Measurements from ENCODE around the gene KIF26B.

Gene KIF26B

DNA sequence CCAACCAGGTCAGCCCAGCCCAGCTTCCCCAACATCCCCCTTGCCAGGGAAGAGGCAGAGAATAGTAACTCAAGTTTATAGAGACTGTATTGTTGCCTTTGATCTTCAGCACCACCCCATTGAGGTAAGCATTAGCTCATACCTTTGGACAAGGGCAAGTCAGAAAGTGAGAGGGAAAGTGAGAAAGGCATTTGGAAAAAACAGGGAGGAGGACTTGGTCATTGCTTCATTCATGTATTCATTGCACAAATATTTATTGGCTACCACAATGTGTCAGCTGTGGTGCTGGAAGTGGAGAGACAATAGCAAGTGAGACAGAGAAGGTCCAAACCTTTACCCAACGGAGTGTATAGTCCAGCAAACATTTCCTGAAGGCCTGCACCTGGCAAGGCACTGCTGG lies 561.2 kb downstream of the KIF26B start:
- peak; percentile 18; the same call in 2 of the 3 replicates for ATAC-seq
- TF ChIP-seq ARNTL (CRISPR knock-in tag; IDR thresholded peaks at IDR 0.05; ENCODE audit: borderline replicate concordance, low read depth) (no peak), ZNF8 (CRISPR knock-in tag; IDR thresholded peaks at IDR 0.05) (no peak), BACH2 (CRISPR knock-in tag; IDR thresholded peaks at IDR 0.05; ENCODE audit: borderline replicate concordance) (no peak), ZFP30 (CRISPR knock-in tag; IDR thresholded peaks at IDR 0.05) (no peak), ZNF565 (CRISPR knock-in tag; conservative IDR thresholded peaks at IDR 0.05; ENCODE audit: low read depth) (no peak), ZFP3 (CRISPR knock-in tag; IDR thresholded peaks at IDR 0.05) (no peak), ZC3H10 (CRISPR knock-in tag; IDR thresholded peaks at IDR 0.05) (no peak), TCF4 (CRISPR knock-in tag; IDR thresholded peaks at IDR 0.05; ENCODE audit: borderline replicate concordance) (no peak), ESRRG (CRISPR knock-in tag; IDR thresholded peaks at IDR 0.05) (no peak), CSDC2 (CRISPR knock-in tag; IDR thresholded peaks at IDR 0.05) (no peak), OSR1 (CRISPR knock-in tag; IDR thresholded peaks at IDR 0.05) (no peak)
- TF ChIP-seq, protein P1, sequence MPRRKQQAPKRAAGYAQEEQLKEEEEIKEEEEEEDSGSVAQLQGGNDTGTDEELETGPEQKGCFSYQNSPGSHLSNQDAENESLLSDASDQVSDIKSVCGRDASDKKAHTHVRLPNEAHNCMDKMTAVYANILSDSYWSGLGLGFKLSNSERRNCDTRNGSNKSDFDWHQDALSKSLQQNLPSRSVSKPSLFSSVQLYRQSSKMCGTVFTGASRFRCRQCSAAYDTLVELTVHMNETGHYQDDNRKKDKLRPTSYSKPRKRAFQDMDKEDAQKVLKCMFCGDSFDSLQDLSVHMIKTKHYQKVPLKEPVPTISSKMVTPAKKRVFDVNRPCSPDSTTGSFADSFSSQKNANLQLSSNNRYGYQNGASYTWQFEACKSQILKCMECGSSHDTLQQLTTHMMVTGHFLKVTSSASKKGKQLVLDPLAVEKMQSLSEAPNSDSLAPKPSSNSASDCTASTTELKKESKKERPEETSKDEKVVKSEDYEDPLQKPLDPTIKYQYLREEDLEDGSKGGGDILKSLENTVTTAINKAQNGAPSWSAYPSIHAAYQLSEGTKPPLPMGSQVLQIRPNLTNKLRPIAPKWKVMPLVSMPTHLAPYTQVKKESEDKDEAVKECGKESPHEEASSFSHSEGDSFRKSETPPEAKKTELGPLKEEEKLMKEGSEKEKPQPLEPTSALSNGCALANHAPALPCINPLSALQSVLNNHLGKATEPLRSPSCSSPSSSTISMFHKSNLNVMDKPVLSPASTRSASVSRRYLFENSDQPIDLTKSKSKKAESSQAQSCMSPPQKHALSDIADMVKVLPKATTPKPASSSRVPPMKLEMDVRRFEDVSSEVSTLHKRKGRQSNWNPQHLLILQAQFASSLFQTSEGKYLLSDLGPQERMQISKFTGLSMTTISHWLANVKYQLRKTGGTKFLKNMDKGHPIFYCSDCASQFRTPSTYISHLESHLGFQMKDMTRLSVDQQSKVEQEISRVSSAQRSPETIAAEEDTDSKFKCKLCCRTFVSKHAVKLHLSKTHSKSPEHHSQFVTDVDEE (CRISPR knock-in tag; IDR thresholded peaks at IDR 0.05): no peak
- TF ChIP-seq, protein P2, sequence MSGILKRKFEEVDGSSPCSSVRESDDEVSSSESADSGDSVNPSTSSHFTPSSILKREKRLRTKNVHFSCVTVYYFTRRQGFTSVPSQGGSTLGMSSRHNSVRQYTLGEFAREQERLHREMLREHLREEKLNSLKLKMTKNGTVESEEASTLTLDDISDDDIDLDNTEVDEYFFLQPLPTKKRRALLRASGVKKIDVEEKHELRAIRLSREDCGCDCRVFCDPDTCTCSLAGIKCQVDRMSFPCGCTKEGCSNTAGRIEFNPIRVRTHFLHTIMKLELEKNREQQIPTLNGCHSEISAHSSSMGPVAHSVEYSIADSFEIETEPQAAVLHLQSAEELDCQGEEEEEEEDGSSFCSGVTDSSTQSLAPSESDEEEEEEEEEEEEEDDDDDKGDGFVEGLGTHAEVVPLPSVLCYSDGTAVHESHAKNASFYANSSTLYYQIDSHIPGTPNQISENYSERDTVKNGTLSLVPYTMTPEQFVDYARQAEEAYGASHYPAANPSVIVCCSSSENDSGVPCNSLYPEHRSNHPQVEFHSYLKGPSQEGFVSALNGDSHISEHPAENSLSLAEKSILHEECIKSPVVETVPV (CRISPR knock-in tag; IDR thresholded peaks at IDR 0.05): no peak
- TF ChIP-seq, protein P3, sequence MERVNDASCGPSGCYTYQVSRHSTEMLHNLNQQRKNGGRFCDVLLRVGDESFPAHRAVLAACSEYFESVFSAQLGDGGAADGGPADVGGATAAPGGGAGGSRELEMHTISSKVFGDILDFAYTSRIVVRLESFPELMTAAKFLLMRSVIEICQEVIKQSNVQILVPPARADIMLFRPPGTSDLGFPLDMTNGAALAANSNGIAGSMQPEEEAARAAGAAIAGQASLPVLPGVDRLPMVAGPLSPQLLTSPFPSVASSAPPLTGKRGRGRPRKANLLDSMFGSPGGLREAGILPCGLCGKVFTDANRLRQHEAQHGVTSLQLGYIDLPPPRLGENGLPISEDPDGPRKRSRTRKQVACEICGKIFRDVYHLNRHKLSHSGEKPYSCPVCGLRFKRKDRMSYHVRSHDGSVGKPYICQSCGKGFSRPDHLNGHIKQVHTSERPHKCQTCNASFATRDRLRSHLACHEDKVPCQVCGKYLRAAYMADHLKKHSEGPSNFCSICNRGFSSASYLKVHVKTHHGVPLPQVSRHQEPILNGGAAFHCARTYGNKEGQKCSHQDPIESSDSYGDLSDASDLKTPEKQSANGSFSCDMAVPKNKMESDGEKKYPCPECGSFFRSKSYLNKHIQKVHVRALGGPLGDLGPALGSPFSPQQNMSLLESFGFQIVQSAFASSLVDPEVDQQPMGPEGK (CRISPR knock-in tag; IDR thresholded peaks at IDR 0.05; ENCODE audit: borderline replicate concordance): no peak
- TF ChIP-seq, protein P4, sequence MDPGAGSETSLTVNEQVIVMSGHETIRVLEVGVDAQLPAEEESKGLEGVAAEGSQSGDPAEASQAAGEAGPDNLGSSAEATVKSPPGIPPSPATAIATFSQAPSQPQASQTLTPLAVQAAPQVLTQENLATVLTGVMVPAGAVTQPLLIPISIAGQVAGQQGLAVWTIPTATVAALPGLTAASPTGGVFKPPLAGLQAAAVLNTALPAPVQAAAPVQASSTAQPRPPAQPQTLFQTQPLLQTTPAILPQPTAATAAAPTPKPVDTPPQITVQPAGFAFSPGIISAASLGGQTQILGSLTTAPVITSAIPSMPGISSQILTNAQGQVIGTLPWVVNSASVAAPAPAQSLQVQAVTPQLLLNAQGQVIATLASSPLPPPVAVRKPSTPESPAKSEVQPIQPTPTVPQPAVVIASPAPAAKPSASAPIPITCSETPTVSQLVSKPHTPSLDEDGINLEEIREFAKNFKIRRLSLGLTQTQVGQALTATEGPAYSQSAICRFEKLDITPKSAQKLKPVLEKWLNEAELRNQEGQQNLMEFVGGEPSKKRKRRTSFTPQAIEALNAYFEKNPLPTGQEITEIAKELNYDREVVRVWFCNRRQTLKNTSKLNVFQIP (CRISPR knock-in tag; IDR thresholded peaks at IDR 0.05; ENCODE audit: borderline replicate concordance, low read depth): no peak

DNA sequence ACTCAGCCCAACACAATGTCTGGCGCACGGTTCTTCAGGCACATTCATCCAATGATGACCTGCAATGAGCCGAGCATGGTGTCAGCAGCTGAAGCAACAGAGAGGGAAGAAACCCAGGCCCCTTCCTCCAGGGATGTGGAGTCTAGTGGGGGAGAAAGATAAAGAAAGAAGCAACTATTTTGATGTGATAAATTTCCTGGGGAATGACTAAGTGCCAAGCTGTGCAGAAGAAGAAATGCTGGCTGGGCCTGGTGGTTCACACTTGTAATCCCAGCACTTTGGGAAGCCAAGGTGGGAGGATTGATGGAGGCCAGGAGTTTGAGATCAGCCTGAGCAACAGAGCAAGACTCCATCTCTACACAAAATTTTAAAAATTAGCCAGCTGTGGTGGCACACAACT lies 561.8 kb downstream of the KIF26B start:
- TF ChIP-seq ESRRG (CRISPR knock-in tag; IDR thresholded peaks at IDR 0.05): no peak
- no peak for TF ChIP-seq ZC3H10 (CRISPR knock-in tag; IDR thresholded peaks at IDR 0.05)
- no peak for TF ChIP-seq ZNF565 (CRISPR knock-in tag; conservative IDR thresholded peaks at IDR 0.05; ENCODE audit: low read depth)
- TF ChIP-seq RARB (CRISPR knock-in tag; IDR thresholded peaks at IDR 0.05): no peak
- ATAC-seq: no peak

DNA sequence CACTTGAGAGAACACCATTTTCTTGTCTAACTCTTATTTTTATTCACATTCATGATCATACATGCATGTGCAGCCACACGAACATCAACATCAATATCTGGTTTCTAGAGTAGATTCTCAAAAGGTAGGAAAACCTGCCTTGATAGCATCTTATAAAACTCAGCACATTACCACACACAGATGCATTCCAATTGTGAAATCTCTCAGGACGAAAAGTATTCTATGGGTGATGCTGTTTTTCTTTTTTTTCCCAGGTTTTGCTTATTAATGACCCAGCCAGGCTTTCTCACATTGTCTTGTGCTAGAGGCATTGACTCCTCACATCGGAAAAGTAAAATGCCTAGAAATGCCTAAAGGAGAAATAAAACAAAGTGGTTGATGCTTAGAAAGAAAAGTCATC lies 562.8 kb downstream of the KIF26B start:
- no peak for ATAC-seq
- TF ChIP-seq ZNF70 (CRISPR knock-in tag; IDR thresholded peaks at IDR 0.05) (no peak), BACH2 (CRISPR knock-in tag; IDR thresholded peaks at IDR 0.05; ENCODE audit: borderline replicate concordance) (no peak), ISL1 (CRISPR knock-in tag; IDR thresholded peaks at IDR 0.05) (no peak), PPARA (CRISPR knock-in tag; IDR thresholded peaks at IDR 0.05; ENCODE audit: borderline replicate concordance) (no peak), ZFP30 (CRISPR knock-in tag; IDR thresholded peaks at IDR 0.05) (no peak), CSDC2 (CRISPR knock-in tag; IDR thresholded peaks at IDR 0.05) (no peak), GLIS3 (CRISPR knock-in tag; IDR thresholded peaks at IDR 0.05) (no peak), ZNF8 (CRISPR knock-in tag; IDR thresholded peaks at IDR 0.05) (no peak), ZFP3 (CRISPR knock-in tag; IDR thresholded peaks at IDR 0.05) (no peak), SNAI2 (CRISPR knock-in tag; IDR thresholded peaks at IDR 0.05) (no peak), ZC3H10 (CRISPR knock-in tag; IDR thresholded peaks at IDR 0.05) (no peak), ZNF565 (CRISPR knock-in tag; conservative IDR thresholded peaks at IDR 0.05; ENCODE audit: low read depth) (no peak), ESRRG (CRISPR knock-in tag; IDR thresholded peaks at IDR 0.05) (no peak)
- TF ChIP-seq, protein P4 (CRISPR knock-in tag; IDR thresholded peaks at IDR 0.05; ENCODE audit: borderline replicate concordance, low read depth): no peak
- TF ChIP-seq, protein P1 (CRISPR knock-in tag; IDR thresholded peaks at IDR 0.05): no peak
- TF ChIP-seq, protein P2 (CRISPR knock-in tag; IDR thresholded peaks at IDR 0.05): no peak
- TF ChIP-seq, protein P5, sequence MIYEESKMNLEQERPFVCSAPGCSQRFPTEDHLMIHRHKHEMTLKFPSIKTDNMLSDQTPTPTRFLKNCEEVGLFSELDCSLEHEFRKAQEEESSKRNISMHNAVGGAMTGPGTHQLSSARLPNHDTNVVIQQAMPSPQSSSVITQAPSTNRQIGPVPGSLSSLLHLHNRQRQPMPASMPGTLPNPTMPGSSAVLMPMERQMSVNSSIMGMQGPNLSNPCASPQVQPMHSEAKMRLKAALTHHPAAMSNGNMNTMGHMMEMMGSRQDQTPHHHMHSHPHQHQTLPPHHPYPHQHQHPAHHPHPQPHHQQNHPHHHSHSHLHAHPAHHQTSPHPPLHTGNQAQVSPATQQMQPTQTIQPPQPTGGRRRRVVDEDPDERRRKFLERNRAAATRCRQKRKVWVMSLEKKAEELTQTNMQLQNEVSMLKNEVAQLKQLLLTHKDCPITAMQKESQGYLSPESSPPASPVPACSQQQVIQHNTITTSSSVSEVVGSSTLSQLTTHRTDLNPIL (CRISPR knock-in tag; IDR thresholded peaks at IDR 0.05; ENCODE audit: low read depth): no peak

All from SK-N-SH treated with all-trans-retinoic acid at 6 μM for 48 hours (cell line).